Smooth muscle cell (in vitro differentiated cells): ENCODE data around the gene TKFC. TPM values are rescaled to one million over a fixed set of nuclear protein-coding genes. Genes with fewer than 3 reads are reported as not detected.
A peak's percentile ranks its signal among the peaks of the same experiment; 100 is the strongest.

Experiments used
- DNase-seq: peaks from one replicate; lab custom pipeline; 2025; ENCODE audit not compliant: unreplicated experiment; lab: John Stamatoyannopoulos, UW
- H2AFZ ChIP-seq: fragments of 200-600 bp; sonication (generic); 2 replicates; pipeline ENCODE4 v1.6.0; 2016; ENCODE audit warnings: antibody characterized with exemption, low read depth, mild to moderate bottlenecking
- H3F3A ChIP-seq: fragments of 200-600 bp; sonication (generic); 2 replicates; pipeline ENCODE4 v1.6.0; 2017; ENCODE audit warnings: antibody characterized with exemption, low read depth
- H3K27ac ChIP-seq: fragments of 200-600 bp; sonication (generic); 2 replicates; pipeline ENCODE4 v1.5.1; 2016; ENCODE audit warnings: low read depth, mild to moderate bottlenecking
- H3K27me3 ChIP-seq: fragments of 200-600 bp; sonication (generic); 2 replicates; pipeline ENCODE4 v1.6.1; 2016; ENCODE audit warnings: low read depth, mild to moderate bottlenecking
- H3K36me3 ChIP-seq: fragments of 200-600 bp; sonication (generic); 2 replicates; pipeline ENCODE4 v1.5.1; 2016; ENCODE audit warnings: low read depth
- H3K4me1 ChIP-seq: fragments of 200-600 bp; sonication (generic); 2 replicates; pipeline ENCODE4 v1.5.1; 2016; ENCODE audit warnings: low read depth
- H3K4me2 ChIP-seq: fragments of 200-600 bp; sonication (generic); 2 replicates; pipeline ENCODE4 v1.6.0; 2016; ENCODE audit warnings: mild to moderate bottlenecking
- H3K4me3 ChIP-seq: fragments of 200-600 bp; sonication (generic); 2 replicates; pipeline ENCODE4 v1.5.1; 2016; ENCODE audit warnings: mild to moderate bottlenecking
- H3K79me2 ChIP-seq: fragments of 200-600 bp; sonication (generic); 2 replicates; pipeline ENCODE4 v1.6.0; 2016; ENCODE audit warnings: low read depth, mild to moderate bottlenecking
- H3K9ac ChIP-seq: fragments of 200-600 bp; sonication (generic); 2 replicates; pipeline ENCODE4 v1.6.0; 2016; ENCODE audit warnings: low read depth
- H3K9me3 ChIP-seq: fragments of 200-600 bp; sonication (generic); replicated peaks from 2 replicates; pipeline ENCODE4 v1.5.1; 2016; ENCODE audit warnings: low read depth
- H4K20me1 ChIP-seq: fragments of 200-600 bp; sonication (generic); 2 replicates; pipeline ENCODE4 v1.6.0; 2016; ENCODE audit warnings: low read depth
- CTCF ChIP-seq: fragments of 200-600 bp; sonication (generic); IDR thresholded peaks from 2 replicates; pipeline ENCODE4 v1.5.1; 2017; ENCODE audit warnings: borderline replicate concordance, mild to moderate bottlenecking, antibody characterized with exemption; ENCODE audit not compliant: insufficient read depth, poor library complexity, severe bottlenecking
- WGBS: methylation state at CpG from one replicate; pipeline ENCODE4 v1.1.7; 2016; ENCODE audit warnings: low lambda C conversion rate; 5-methylcytosine and 5-hydroxymethylcytosine counted together
- polyA plus RNA-seq: library from polyadenylated mRNA; unstranded; fragments of >200 nt; fragmentation: Nextera tagmentation; extraction: Ambion mirVana; gene quantifications from 2 replicates; pipeline ENCODE4 v1.2.1, GENCODE V29; 2016
- total RNA-seq: library from RNA; depleted of rRNA; stranded (reverse); fragments of >200 nt; gene quantifications from 2 replicates; pipeline ENCODE4 v1.2.3, GENCODE V29; 2014

The TKFC gene
- total and polyA plus RNA-seq, 2 experiments from 2014 or later: 24.3 to 47.0 TPM

- H3K27me3 ChIP-seq: no peaks in the 10 kb centered on the region
- H3F3A ChIP-seq: no peaks in the 10 kb centered on the region
- TF ChIP-seq CTCF: no peak
- peak overlapping the region; percentile 90 for H3K4me3 ChIP-seq
- H3K4me1 ChIP-seq: peaks cover 21% of the 10 kb centered on the region
- H2AFZ ChIP-seq: peak overlapping the region; percentile 86
- DNase-seq: no peak
- peak overlapping the region; percentile 88 for H3K4me2 ChIP-seq
- peak overlapping the region; percentile 81 for H3K27ac ChIP-seq
- no peaks in the 10 kb centered on the region for H3K36me3 ChIP-seq
- peaks cover 48% of the 10 kb centered on the region for H4K20me1 ChIP-seq
- WGBS: 1% methylated on average over 24 of the region's 24 CpGs
- peaks cover 56% of the 10 kb centered on the region for H3K79me2 ChIP-seq
- H3K9me3 ChIP-seq: no peaks in the 10 kb centered on the region
- H3K9ac ChIP-seq: peak overlapping the region; percentile 97
Observed at GRCh38 chr11:61332281-61332796, 689 bp upstream of the TKFC start.

GRCh38 chr11:61333550-61334433 lies 764 bp downstream of the TKFC start:
- H3K36me3 ChIP-seq: no peaks in the 10 kb centered on the region
- H3K9ac ChIP-seq: peak overlapping the region; percentile 97
- no peak for TF ChIP-seq CTCF
- H3K27me3 ChIP-seq: no peaks in the 10 kb centered on the region
- peak overlapping the region; percentile 81 for H3K27ac ChIP-seq
- peak overlapping the region; percentile 90 for H3K4me3 ChIP-seq
- H3F3A ChIP-seq: no peaks in the 10 kb centered on the region
- peak overlapping the region; percentile 86 for H2AFZ ChIP-seq
- no peak for DNase-seq
- H3K4me1 ChIP-seq: peaks cover 21% of the 10 kb centered on the region
- WGBS: 38% methylated on average over 19 of the region's 19 CpGs
- no peaks in the 10 kb centered on the region for H3K9me3 ChIP-seq
- peaks cover 33% of the 10 kb centered on the region for H4K20me1 ChIP-seq
- H3K79me2 ChIP-seq: peaks cover 41% of the 10 kb centered on the region
- peak overlapping the region; percentile 88 for H3K4me2 ChIP-seq

- Histone ChIP-seq H4K20me1 (peaks cover 24% of the 10 kb centered on the region), H3K4me2 (no peak overlapping the region), H3K9me3 (no peaks in the 10 kb centered on the region), H3K4me1 (peaks cover 21% of the 10 kb centered on the region), H3F3A (no peaks in the 10 kb centered on the region), H3K27ac (no peak overlapping the region), H3K9ac (no peak overlapping the region), H3K4me3 (no peak overlapping the region), H3K36me3 (no peaks in the 10 kb centered on the region), H3K27me3 (no peaks in the 10 kb centered on the region), H3K79me2 (peaks cover 32% of the 10 kb centered on the region), H2AFZ (no peak overlapping the region)
- no peak for DNase-seq
- no peak for TF ChIP-seq CTCF
- 82% methylated on average over 16 of the region's 16 CpGs for WGBS
Observed at GRCh38 chr11:61334434-61335354, 1.7 kb downstream of the TKFC start.
